Osteoblast (primary cell): ENCODE measurements around the gene GPR61. TPM values are rescaled to one million over a fixed set of nuclear protein-coding genes. Genes with fewer than 3 reads are reported as not detected.

ENCODE experiments used
- DNase-seq: peaks from one replicate; pipeline ENCODE4 v3.0.0; 2011; ENCODE audit warnings: low spot score, mixed read lengths; ENCODE audit not compliant: insufficient read length; ENCODE audit errors: missing footprints
- H2AFZ ChIP-seq: 2 replicates; pipeline ENCODE4 v1.6.0; 2011; ENCODE audit warnings: mild to moderate bottlenecking, low read length
- H3K27ac ChIP-seq: 2 replicates; pipeline ENCODE4 v1.5.1; 2011; ENCODE audit warnings: mild to moderate bottlenecking, low read depth, low read length, moderate library complexity
- H3K27me3 ChIP-seq: 2 replicates; pipeline ENCODE4 v1.6.0; 2012; ENCODE audit warnings: mild to moderate bottlenecking, control low read depth, inconsistent platforms, low read length, moderate library complexity; ENCODE audit not compliant: insufficient read depth
- H3K36me3 ChIP-seq: 2 replicates; pipeline ENCODE4 v1.5.1; 2011; ENCODE audit warnings: mild to moderate bottlenecking, low read length, control low read depth, moderate library complexity; ENCODE audit not compliant: insufficient read depth
- H3K4me1 ChIP-seq: 2 replicates; pipeline ENCODE4 v1.5.1; 2011; ENCODE audit warnings: mild to moderate bottlenecking, low read length, control low read depth, moderate library complexity; ENCODE audit not compliant: insufficient read depth
- H3K4me2 ChIP-seq: 2 replicates; pipeline ENCODE4 v1.6.0; 2011; ENCODE audit warnings: mild to moderate bottlenecking, low read length; ENCODE audit not compliant: insufficient read depth
- H3K4me3 ChIP-seq: fragments of 200-600 bp; sonication (generic); 3 replicates; pipeline ENCODE4 v1.5.1; 2012; ENCODE audit warnings: mild to moderate bottlenecking, low read length, inconsistent platforms; ENCODE audit not compliant: insufficient read depth
- H3K79me2 ChIP-seq: 2 replicates; pipeline ENCODE4 v1.6.0; 2012; ENCODE audit warnings: mild to moderate bottlenecking, low read length, control low read depth, inconsistent platforms; ENCODE audit not compliant: insufficient read depth
- H3K9me3 ChIP-seq: 2 replicates; pipeline ENCODE4 v1.5.1; 2011; ENCODE audit warnings: low read depth, low read length, control low read depth
- H4K20me1 ChIP-seq: 2 replicates; pipeline ENCODE4 v1.6.0; 2012; ENCODE audit warnings: mild to moderate bottlenecking, low read length, control low read depth; ENCODE audit not compliant: insufficient read depth
- total RNA-seq: library from RNA; depleted of rRNA; stranded (reverse); fragments of >200 nt; gene quantifications from 2 replicates; pipeline ENCODE4 v1.2.3, GENCODE V29; 2012
- TF ChIP-seq, protein P1 (sequence below): IDR thresholded peaks from 2 replicates; pipeline ENCODE4 v1.5.1; 2011; ENCODE audit warnings: mild to moderate bottlenecking, low read depth, low read length, moderate library complexity; ENCODE audit errors: extremely low read depth

The GPR61 gene
- total RNA-seq, 1 donor = not detected

GRCh38 chr1:109564194-109564878 lies 24.7 kb downstream of the GPR61 start:
- Histone ChIP-seq H3K4me1 (no peaks in the 10 kb centered on the region), H3K4me3 (no peak overlapping the region), H3K27ac (no peak overlapping the region), H3K36me3 (no peaks in the 10 kb centered on the region), H4K20me1 (peaks cover 70% of the 10 kb centered on the region), H3K9me3 (no peaks in the 10 kb centered on the region), H2AFZ (no peak overlapping the region), H3K79me2 (peaks cover 100% of the 10 kb centered on the region), H3K4me2 (no peak overlapping the region), H3K27me3 (no peaks in the 10 kb centered on the region)
- TF ChIP-seq, protein P1, sequence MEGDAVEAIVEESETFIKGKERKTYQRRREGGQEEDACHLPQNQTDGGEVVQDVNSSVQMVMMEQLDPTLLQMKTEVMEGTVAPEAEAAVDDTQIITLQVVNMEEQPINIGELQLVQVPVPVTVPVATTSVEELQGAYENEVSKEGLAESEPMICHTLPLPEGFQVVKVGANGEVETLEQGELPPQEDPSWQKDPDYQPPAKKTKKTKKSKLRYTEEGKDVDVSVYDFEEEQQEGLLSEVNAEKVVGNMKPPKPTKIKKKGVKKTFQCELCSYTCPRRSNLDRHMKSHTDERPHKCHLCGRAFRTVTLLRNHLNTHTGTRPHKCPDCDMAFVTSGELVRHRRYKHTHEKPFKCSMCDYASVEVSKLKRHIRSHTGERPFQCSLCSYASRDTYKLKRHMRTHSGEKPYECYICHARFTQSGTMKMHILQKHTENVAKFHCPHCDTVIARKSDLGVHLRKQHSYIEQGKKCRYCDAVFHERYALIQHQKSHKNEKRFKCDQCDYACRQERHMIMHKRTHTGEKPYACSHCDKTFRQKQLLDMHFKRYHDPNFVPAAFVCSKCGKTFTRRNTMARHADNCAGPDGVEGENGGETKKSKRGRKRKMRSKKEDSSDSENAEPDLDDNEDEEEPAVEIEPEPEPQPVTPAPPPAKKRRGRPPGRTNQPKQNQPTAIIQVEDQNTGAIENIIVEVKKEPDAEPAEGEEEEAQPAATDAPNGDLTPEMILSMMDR = no peak
- no peak for DNase-seq

DNA sequence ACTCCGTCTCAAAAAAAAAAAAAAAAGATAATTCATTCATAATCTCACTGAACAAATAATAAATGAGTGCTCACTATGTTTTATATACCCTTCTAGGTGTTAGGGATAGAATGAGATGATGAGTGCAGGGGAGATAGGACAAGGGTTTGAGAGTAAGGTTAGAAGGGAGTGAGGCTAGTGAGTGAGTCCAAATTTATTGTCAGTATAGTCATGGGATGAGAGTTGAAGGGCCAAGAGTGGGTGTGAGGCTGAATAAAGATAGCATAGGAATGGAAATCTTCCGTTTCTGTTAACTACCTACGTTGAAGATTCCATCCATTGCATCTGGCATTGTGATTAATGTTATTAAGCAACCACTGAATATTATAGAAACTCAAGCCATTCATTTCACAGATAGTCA lies 25.6 kb downstream of the GPR61 start:
- Histone ChIP-seq H3K4me2 (no peak overlapping the region), H3K9me3 (no peaks in the 10 kb centered on the region), H2AFZ (no peak overlapping the region), H3K4me3 (no peak overlapping the region), H4K20me1 (peaks cover 69% of the 10 kb centered on the region), H3K27ac (no peak overlapping the region), H3K36me3 (no peaks in the 10 kb centered on the region), H3K27me3 (no peaks in the 10 kb centered on the region), H3K79me2 (peaks cover 99% of the 10 kb centered on the region), H3K4me1 (peaks cover 1% of the 10 kb centered on the region)
- TF ChIP-seq, protein P1 = no peak
- DNase-seq = no peak

DNA sequence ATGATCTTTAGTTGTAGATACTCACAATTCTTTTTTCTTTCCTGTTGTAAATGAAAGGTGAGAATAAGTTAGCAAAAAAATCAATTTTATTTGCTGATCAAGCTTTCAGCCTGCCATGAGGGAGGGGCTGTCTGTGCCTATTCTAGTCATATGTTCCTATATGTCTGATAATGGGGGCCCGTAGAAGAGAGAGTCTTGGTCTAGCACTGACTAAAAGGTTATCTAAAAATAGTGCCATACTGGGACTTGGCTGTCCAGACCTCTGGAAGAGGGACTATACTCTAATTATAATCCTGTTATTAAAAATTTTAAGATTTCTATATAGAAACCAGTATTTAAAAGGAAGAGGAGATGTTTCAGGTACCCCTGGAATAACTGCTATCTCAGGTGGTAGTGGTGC lies 27.3 kb downstream of the GPR61 start:
- no peaks in the 10 kb centered on the region for H3K27me3 ChIP-seq
- no peaks in the 10 kb centered on the region for H3K9me3 ChIP-seq
- H3K27ac ChIP-seq = no peak overlapping the region
- no peaks in the 10 kb centered on the region for H3K36me3 ChIP-seq
- H4K20me1 ChIP-seq = peaks cover 68% of the 10 kb centered on the region
- no peak overlapping the region for H2AFZ ChIP-seq
- TF ChIP-seq, protein P1 = no peak
- peaks cover 9% of the 10 kb centered on the region for H3K4me1 ChIP-seq
- H3K79me2 ChIP-seq = peaks cover 99% of the 10 kb centered on the region
- no peak overlapping the region for H3K4me3 ChIP-seq
- DNase-seq = no peak
- H3K4me2 ChIP-seq = no peak overlapping the region

GRCh38 chr1:109567877-109568672 lies 28.4 kb downstream of the GPR61 start:
- H3K4me1 ChIP-seq = peaks cover 9% of the 10 kb centered on the region
- H4K20me1 ChIP-seq = peaks cover 66% of the 10 kb centered on the region
- no peak for DNase-seq
- H3K79me2 ChIP-seq = peaks cover 99% of the 10 kb centered on the region
- TF ChIP-seq, protein P1 = no peak
- no peak overlapping the region for H3K4me2 ChIP-seq
- H2AFZ ChIP-seq = no peak overlapping the region
- no peaks in the 10 kb centered on the region for H3K9me3 ChIP-seq
- H3K4me3 ChIP-seq = no peak overlapping the region
- H3K36me3 ChIP-seq = no peaks in the 10 kb centered on the region
- H3K27ac ChIP-seq = no peak overlapping the region
- H3K27me3 ChIP-seq = no peaks in the 10 kb centered on the region
